Coronary artery (tissue), 2 donors: ENCODE results near the gene ADCYAP1R1.
A peak's percentile ranks its signal among the peaks of the same experiment; 100 is the strongest.

Source experiments
- DNase-seq: peaks from one replicate; pipeline ENCODE4 v3.0.0-alpha.2; 2017; ENCODE audit warnings: low spot score
- H3K27ac ChIP-seq, 2 donors: fragments of 200-600 bp; sonication (generic); one replicate each; pipeline ENCODE4 v1.5.1; 2016 to 2019
- H3K4me3 ChIP-seq: fragments of 200-600 bp; sonication (generic); 2 replicates; pipeline ENCODE4 v1.5.1; 2016; ENCODE audit warnings: mild to moderate bottlenecking, moderate library complexity
- TF ChIP-seq, protein P1 (sequence below): fragments of 200-600 bp; sonication (generic); IDR thresholded peaks from one replicate; pipeline ENCODE4 v1.5.1; 2019; ENCODE audit warnings: antibody characterized with exemption

Gene ADCYAP1R1

DNA sequence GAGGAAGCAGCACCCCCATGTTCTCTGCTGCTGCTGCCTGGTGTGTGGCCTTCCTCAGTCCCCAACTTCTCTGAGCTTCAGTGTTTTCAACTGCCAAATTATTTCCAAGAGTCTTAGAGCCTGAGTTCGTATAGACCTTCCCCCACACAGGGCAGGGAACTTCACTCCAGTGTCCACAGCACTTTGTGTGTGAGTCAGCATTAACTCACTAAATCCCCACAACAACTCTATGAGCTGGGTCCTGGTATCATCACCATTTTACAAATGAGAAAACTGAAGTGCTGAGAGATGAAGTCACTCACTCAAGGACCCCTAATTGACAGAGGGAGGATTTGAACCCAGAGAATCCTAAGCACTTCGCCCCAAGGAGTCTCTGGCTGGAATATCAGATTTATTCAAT lies 48.3 kb downstream of the ADCYAP1R1 start:
- H3K4me3 ChIP-seq, result no peak overlapping the region
- DNase-seq, result no peak
- TF ChIP-seq, protein P1, sequence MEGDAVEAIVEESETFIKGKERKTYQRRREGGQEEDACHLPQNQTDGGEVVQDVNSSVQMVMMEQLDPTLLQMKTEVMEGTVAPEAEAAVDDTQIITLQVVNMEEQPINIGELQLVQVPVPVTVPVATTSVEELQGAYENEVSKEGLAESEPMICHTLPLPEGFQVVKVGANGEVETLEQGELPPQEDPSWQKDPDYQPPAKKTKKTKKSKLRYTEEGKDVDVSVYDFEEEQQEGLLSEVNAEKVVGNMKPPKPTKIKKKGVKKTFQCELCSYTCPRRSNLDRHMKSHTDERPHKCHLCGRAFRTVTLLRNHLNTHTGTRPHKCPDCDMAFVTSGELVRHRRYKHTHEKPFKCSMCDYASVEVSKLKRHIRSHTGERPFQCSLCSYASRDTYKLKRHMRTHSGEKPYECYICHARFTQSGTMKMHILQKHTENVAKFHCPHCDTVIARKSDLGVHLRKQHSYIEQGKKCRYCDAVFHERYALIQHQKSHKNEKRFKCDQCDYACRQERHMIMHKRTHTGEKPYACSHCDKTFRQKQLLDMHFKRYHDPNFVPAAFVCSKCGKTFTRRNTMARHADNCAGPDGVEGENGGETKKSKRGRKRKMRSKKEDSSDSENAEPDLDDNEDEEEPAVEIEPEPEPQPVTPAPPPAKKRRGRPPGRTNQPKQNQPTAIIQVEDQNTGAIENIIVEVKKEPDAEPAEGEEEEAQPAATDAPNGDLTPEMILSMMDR, result no peak
- no peak overlapping the region for H3K27ac ChIP-seq

DNA sequence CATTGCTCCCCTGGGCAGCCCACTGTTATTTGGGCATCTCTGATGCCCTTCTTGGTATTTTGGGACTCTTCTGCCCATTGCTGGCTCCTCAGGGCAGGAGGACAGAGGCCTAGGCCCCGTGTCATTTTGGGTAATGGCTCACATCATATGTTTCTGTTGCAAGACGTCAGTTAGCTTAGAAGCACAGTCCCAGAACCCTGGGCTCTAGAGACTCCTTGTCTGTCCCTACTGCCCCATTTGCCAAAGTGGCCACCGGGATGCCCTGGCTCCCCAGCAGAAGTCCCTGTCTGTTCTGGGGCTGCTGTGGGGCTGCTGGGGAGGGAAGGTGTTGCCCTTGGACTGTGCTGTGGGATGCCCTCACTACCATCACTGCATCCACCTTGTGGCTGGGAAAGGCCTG lies 48.8 kb downstream of the ADCYAP1R1 start:
- TF ChIP-seq, protein P1, result no peak
- Histone ChIP-seq H3K4me3 (no peak overlapping the region), H3K27ac (no peak overlapping the region)
- peak; percentile 19 for DNase-seq

DNA sequence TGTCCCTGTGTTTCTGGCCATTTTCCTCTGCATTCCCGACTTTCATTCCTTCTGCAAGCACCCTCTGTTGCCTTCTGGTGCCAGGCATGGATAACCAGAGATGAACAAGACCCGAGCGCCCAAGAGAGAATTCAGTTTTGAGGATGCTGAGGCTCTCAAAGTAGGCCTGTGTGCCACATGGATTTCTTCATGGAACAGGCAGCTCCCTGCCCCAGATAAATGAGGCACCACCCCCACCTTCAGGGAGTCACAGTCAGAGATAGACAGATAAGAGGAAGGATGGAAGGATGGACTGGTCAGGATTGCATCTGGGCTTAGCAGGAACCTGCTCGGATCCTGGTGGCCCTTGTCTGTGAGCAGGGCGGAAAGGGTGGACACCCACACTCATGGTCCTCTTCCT lies 49.4 kb downstream of the ADCYAP1R1 start:
- Histone ChIP-seq H3K27ac (no peak overlapping the region), H3K4me3 (no peak overlapping the region)
- TF ChIP-seq, protein P1, result no peak
- peak; percentile 55 for DNase-seq

DNA sequence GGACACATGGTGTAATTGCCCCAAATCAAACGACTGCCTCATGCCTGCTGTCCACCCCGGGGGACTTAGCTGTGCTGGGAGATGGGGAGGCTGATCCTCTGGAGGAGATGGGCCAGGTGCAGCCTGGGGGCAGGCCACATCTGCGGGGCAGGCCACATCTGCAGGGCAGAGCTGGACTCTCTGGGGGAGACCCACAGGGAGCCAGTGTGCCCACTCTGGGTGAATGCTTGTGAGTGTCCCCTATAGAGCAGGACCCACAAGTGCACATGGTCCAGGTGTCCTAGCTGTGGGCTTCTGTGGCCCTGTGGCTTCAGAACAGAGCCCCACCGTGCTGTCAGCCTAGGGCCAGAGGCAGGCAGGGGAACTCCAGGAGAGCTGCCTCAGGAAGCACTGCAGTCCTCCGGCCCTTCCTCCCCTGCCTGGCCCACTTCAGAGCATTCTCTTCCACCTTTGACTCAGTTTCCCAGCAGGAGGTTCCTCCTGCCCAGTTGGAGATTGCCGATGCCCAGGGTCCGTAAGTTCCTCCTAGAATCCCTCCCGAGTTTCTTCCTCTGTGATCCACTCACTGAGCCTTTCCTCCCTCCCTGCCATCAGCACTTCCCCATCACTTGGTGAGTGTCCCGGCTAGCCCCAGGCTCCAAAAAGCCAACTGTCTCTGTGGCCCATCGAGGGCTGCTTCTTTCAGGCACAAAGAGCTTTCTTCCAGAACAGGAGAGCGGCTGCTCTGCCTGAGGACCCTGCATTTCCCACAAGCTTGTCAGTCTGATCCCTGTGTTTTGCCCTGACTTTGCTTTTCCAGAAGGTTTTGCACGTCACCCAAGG lies 50.3 kb downstream of the ADCYAP1R1 start:
- peak; percentile 38 for DNase-seq
- Histone ChIP-seq H3K27ac (no peak overlapping the region), H3K4me3 (no peak overlapping the region)
- TF ChIP-seq, protein P1, result no peak

DNA sequence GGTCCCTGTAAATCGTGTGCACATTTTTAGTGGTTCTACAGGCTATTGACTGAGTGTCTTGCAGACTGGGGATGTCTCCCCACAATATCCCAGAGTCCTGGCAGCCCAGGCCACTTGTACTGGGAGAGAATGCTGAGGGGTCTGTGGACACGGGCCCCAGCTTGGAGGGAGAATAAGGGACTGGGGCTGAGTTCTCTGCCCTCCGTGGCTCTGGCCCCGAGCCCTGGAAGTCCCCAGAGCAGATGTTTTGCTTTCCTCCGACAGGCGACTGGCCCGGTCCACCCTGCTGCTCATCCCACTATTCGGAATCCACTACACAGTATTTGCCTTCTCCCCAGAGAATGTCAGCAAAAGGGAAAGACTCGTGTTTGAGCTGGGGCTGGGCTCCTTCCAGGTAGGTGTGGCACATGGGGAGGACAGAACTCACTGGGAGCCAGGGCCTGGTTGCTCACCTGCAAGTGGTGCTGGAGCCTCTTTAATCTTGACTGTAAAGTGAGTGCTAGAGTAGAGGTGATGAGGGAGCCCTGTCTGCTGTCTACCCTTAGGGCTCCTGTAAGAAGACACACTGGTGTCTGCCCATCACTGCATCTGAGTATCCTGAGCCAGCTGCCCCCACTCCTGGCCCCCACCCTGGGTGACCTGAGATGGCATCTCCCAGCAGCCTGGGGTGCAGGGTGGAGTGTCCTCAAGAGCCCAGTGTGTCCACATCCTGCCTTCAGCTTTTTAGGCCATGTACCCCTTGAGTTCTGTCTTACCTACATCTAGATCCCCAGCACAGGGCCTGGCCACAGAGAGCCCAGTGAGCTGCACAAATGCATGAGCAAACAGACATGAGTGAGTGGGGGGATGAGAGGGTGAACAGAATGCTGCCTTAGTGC lies 51.1 kb downstream of the ADCYAP1R1 start:
- Histone ChIP-seq H3K27ac (no peak overlapping the region), H3K4me3 (no peak overlapping the region)
- TF ChIP-seq, protein P1, result no peak
- peak; percentile 60 for DNase-seq

DNA sequence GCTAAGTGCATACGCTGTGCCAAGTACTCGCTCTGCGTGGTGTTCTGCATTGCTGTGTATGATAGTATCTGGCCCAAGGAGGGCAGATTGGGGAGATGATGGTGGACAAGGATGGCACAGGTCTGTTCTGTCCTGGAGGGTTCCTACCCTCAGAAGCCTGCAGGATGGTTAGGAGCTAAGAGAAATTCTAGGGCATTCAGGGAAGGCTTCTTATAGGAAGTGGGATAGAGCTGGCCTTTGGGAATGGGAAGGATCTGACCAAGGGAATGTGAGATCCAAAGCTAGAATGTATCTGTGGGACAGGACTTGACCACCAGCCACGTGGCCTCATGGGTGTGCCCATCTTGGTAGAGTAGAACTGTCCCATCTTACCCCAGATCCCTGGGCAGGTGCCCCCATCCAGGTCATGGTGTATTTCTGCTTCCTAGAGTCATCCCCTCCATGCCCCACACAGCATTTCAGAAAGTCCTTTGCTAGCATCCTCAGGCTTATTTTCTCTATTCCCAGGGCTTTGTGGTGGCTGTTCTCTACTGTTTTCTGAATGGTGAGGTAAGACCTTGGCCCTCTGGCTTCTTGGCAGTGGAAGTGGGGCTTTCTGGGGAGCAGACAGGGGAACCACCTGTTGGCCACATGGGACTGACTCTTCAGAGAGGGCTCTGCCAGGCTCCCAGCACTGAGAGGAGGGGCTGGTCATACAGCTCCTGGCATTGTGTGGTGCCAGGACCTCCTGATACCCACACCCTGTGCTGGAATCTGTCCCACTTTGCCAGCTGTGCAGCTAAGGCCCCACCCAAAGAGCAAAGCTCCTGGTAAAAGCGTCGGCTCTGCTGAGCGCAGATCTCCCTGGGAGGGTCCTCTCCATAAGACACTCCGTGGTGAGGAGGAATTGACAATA lies 52.5 kb downstream of the ADCYAP1R1 start:
- no peak overlapping the region for H3K4me3 ChIP-seq
- peak; percentile 52 for DNase-seq

More for the DNA sequence above, 52.5 kb downstream of the ADCYAP1R1 start:
- no peak overlapping the region for H3K27ac ChIP-seq
- TF ChIP-seq, protein P1, result no peak
